Thyroid gland (tissue), 4 donors: ENCODE measurements around the gene CHRNB1. TPM values are rescaled to one million over a fixed set of nuclear protein-coding genes. Genes with fewer than 3 reads are reported as not detected.

Experiments used
- DNase-seq, 2 donors: peaks; one replicate each; pipeline ENCODE4 v3.0.0-alpha.2; 2019
- H3K27ac ChIP-seq, 3 donors: fragments of 200-600 bp; sonication (generic); 1 replicate in 2 of 3; 2 replicates in 1 of 3; pipeline ENCODE4 v1.5.1; 2016 to 2019; ENCODE audit warnings: mild to moderate bottlenecking in 1 of 3, moderate library complexity in 1 of 3
- H3K27me3 ChIP-seq: fragments of 200-600 bp; sonication (generic); one replicate; pipeline ENCODE4 v1.5.1; 2019
- H3K36me3 ChIP-seq, 2 donors: fragments of 200-600 bp; sonication (generic); one replicate each; pipeline ENCODE4 v1.5.1; 2016 to 2019
- H3K4me1 ChIP-seq, 2 donors: fragments of 200-600 bp; sonication (generic); one replicate each; pipeline ENCODE4 v1.5.1; 2017 to 2019
- H3K4me3 ChIP-seq, 3 donors: fragments of 200-600 bp; sonication (generic); replicated peaks in 1 of 3; 1 replicate in 2 of 3; 2 replicates in 1 of 3; pipeline ENCODE4 v1.5.1; 2016; ENCODE audit warnings: mild to moderate bottlenecking in 1 of 3
- H3K9me3 ChIP-seq: fragments of 200-600 bp; sonication (generic); one replicate; pipeline ENCODE4 v1.5.1; 2017
- CTCF ChIP-seq, 6 experiments: fragments of 200-600 bp in 3 of 6; fragments of 450-650 bp in 3 of 6; sonication (generic) in 3 of 6; IDR thresholded peaks; one replicate each; pipeline ENCODE4 v1.5.1; 2016 to 2019; ENCODE audit warnings: antibody characterized with exemption in 6 of 6, mild to moderate bottlenecking in 2 of 6, inconsistent platforms in 1 of 6, moderate library complexity in 1 of 6
- POLR2A ChIP-seq, 2 donors: fragments of 450-650 bp; IDR thresholded peaks; one replicate each; pipeline ENCODE4 v1.6.1; 2017; ENCODE audit warnings: antibody characterized with exemption in 2 of 2, mild to moderate bottlenecking in 2 of 2, moderate library complexity in 1 of 2
- WGBS, 2 donors: methylation state at CpG; one replicate each; pipeline ENCODE4 v1.1.5; 2017; 5-methylcytosine and 5-hydroxymethylcytosine counted together
- intact Hi-C: fragments of 100-400 bp; cut with DNase I; formaldehyde crosslinking; loops from one replicate; pipeline ENCODE4 v1.15.1; 2023
- total RNA-seq, 4 donors: library from RNA; depleted of rRNA; stranded (reverse); fragments of >200 nt; gene quantifications; one replicate each; pipeline ENCODE4 v1.2.3, GENCODE V29; 2016

The CHRNB1 gene
- total RNA-seq, 4 donors from 2014 or later: 13.4 to 29.2 (median 19.8) TPM

- TF ChIP-seq CTCF (IDR thresholded peaks at IDR 0.05): no peak
- TF ChIP-seq POLR2A (IDR thresholded peaks at IDR 0.05): no peak
- intact Hi-C loops: no loop called here
Measured at GRCh38 chr17:7410634-7411426, 34.0 kb upstream of the CHRNB1 start.

GRCh38 chr17:7411427-7411750, 33.5 kb upstream of the CHRNB1 start:
- H3K36me3 ChIP-seq: no peaks in the 10 kb centered on the region
- H3K27me3 ChIP-seq: no peaks in the 10 kb centered on the region
- H3K4me3 ChIP-seq: no peak overlapping the region
- no peak overlapping the region for H3K27ac ChIP-seq
- TF ChIP-seq POLR2A (IDR thresholded peaks at IDR 0.05): no peak
- no peak for TF ChIP-seq CTCF (IDR thresholded peaks at IDR 0.05)
- no peaks in the 10 kb centered on the region for H3K4me1 ChIP-seq
- 87 to 95% methylated on average over 6 to 8 of the region's 8 CpGs for WGBS, 2 donors
- no peaks in the 10 kb centered on the region for H3K9me3 ChIP-seq
- intact Hi-C loops: no loop called here
- no peak for DNase-seq

More at GRCh38 chr17:7410634-7411426, 34.0 kb upstream of the CHRNB1 start:
- Histone ChIP-seq H3K36me3 (no peaks in the 10 kb centered on the region), H3K27ac (no peak overlapping the region), H3K27me3 (no peaks in the 10 kb centered on the region), H3K4me1 (no peaks in the 10 kb centered on the region), H3K9me3 (no peaks in the 10 kb centered on the region), H3K4me3 (no peak overlapping the region)
- no peak for DNase-seq
- 85 to 91% methylated on average over 24 to 25 of the region's 25 CpGs for WGBS, 2 donors

- intact Hi-C loops: no loop called here
- 77 to 79% methylated on average over 5 to 6 of the region's 6 CpGs for WGBS, 2 donors
- Histone ChIP-seq H3K9me3 (no peaks in the 10 kb centered on the region), H3K27ac (no peak overlapping the region), H3K36me3 (no peaks in the 10 kb centered on the region), H3K4me1 (no peaks in the 10 kb centered on the region), H3K27me3 (no peaks in the 10 kb centered on the region), H3K4me3 (no peak overlapping the region)
- DNase-seq: no peak
- TF ChIP-seq CTCF (IDR thresholded peaks at IDR 0.05): no peak
- TF ChIP-seq POLR2A (IDR thresholded peaks at IDR 0.05): no peak
Measured at GRCh38 chr17:7413346-7413985, 31.4 kb upstream of the CHRNB1 start.

- Histone ChIP-seq H3K36me3 (no peaks in the 10 kb centered on the region), H3K27ac (no peak overlapping the region), H3K27me3 (no peaks in the 10 kb centered on the region), H3K4me3 (no peak overlapping the region), H3K9me3 (no peaks in the 10 kb centered on the region), H3K4me1 (no peaks in the 10 kb centered on the region)
- intact Hi-C loops: no loop called here
- WGBS, 2 donors: 82 to 84% methylated on average over 7 to 13 of the region's 14 CpGs
- no peak for TF ChIP-seq CTCF (IDR thresholded peaks at IDR 0.05)
- TF ChIP-seq POLR2A (IDR thresholded peaks at IDR 0.05): no peak
- no peak for DNase-seq
Measured at GRCh38 chr17:7414837-7415236, 30.0 kb upstream of the CHRNB1 start.

- Histone ChIP-seq H3K27me3 (no peaks in the 10 kb centered on the region), H3K4me3 (no peak overlapping the region), H3K36me3 (no peaks in the 10 kb centered on the region), H3K9me3 (no peaks in the 10 kb centered on the region), H3K27ac (no peak overlapping the region), H3K4me1 (no peaks in the 10 kb centered on the region)
- DNase-seq: no peak
- TF ChIP-seq CTCF (IDR thresholded peaks at IDR 0.05) (no peak), POLR2A (IDR thresholded peaks at IDR 0.05) (no peak)
- WGBS, 2 donors: 89 to 93% methylated on average over 21 to 23 of the region's 23 CpGs
- intact Hi-C loops: no loop called here
Measured at GRCh38 chr17:7415784-7416183, 29.1 kb upstream of the CHRNB1 start.
